A549 (cell line): ENCODE measurements around the gene GOSR2. TPM values are rescaled to one million over a fixed set of nuclear protein-coding genes. Genes with fewer than 3 reads are reported as not detected.
A peak's percentile ranks its signal among the peaks of the same experiment; 100 is the strongest.

Experiments
- ATAC-seq, 2 experiments: fragments of 200-7000 bp in 1 of 2; fragments of >200 bp in 1 of 2; cut with Nextera tagmentation in 1 of 2; cut with Tn5 transposase in 1 of 2; 3 replicates each; pipeline versions ENCODE4 v1.8.0 to v1.9.1; 2018 to 2020; ENCODE audit warnings: mild to moderate bottlenecking in 1 of 2, moderate library complexity in 1 of 2
- CTCF ChIA-PET: fragments of 300-600 bp; sonication (Branson Sonifier 250); formaldehyde crosslinking; extraction: SDS; loops from one replicate; lab custom pipeline; 2021; ENCODE audit warnings: antibody characterized with exemption, inconsistent platforms; lab: Yijun Ruan, JAX
- POLR2A ChIA-PET: fragments of 350-600 bp; formaldehyde crosslinking; extraction: SDS; loops from one replicate; lab custom pipeline; 2021; ENCODE audit warnings: antibody characterized with exemption, inconsistent platforms; lab: Yijun Ruan, JAX
- DNase-seq, 2 experiments: peaks; one replicate each; pipeline versions ENCODE4 v3.0.0 to v3.0.0-alpha.2; 2011 to 2016; ENCODE audit warnings: low read depth in 1 of 2, low spot score in 1 of 2
- FAIRE-seq: peaks from 2 replicates; lab custom pipeline; 2011; peaks lifted over from hg19 to GRCh38; lab: Jason Lieb, UNC
- H3K27ac ChIP-seq, 2 experiments: fragments of >200 bp; sonication (Bioruptor Twin); formaldehyde crosslinking; 3 replicates each; pipeline ENCODE4 v1.5.1; 2016 to 2017
- H3K4me1 ChIP-seq: fragments of >200 bp; sonication (Bioruptor Twin); formaldehyde crosslinking; 3 replicates; pipeline ENCODE4 v1.6.1; 2016
- H3K4me2 ChIP-seq: fragments of >200 bp; sonication (Bioruptor Twin); formaldehyde crosslinking; 3 replicates; pipeline ENCODE4 v1.6.1; 2016
- H3K4me3 ChIP-seq: fragments of >200 bp; sonication (Bioruptor Twin); formaldehyde crosslinking; 3 replicates; pipeline ENCODE4 v1.5.1; 2016
- H3K9me3 ChIP-seq: fragments of >200 bp; sonication (Bioruptor Twin); formaldehyde crosslinking; 3 replicates; pipeline ENCODE4 v1.6.1; 2016
- BHLHE40 ChIP-seq: IDR thresholded peaks from 2 replicates; pipeline ENCODE4 v1.6.1; 2012; ENCODE audit warnings: low read depth, low read length, inconsistent platforms
- CHD4 ChIP-seq: fragments of 200-600 bp; sonication (generic); IDR thresholded peaks from 2 replicates; pipeline ENCODE4 v1.6.1; 2016; ENCODE audit warnings: antibody characterized with exemption, mild to moderate bottlenecking, borderline replicate concordance
- ELK1 ChIP-seq: fragments of 150-350 bp; IDR thresholded peaks from 2 replicates; pipeline ENCODE4 v1.6.1; 2014; ENCODE audit warnings: low read depth, mild to moderate bottlenecking, low read length
- EP300 ChIP-seq, 2 experiments: fragments of >200 bp; sonication (Bioruptor Twin); formaldehyde crosslinking; IDR thresholded peaks; 2 replicates in 1 of 2; 3 replicates in 1 of 2; pipeline ENCODE4 v1.6.1; 2016 to 2017
- GATA3 ChIP-seq: IDR thresholded peaks from 2 replicates; pipeline ENCODE4 v1.6.1; 2012; ENCODE audit warnings: borderline replicate concordance
- HDAC2 ChIP-seq: fragments of 200-600 bp; sonication (generic); IDR thresholded peaks from 2 replicates; pipeline ENCODE4 v1.6.1; 2016
- HEYL ChIP-seq: fragments of 250-450 bp; sonication (Bioruptor Pico); IDR thresholded peaks from 2 replicates; pipeline ENCODE4 v1.8.0; 2021; ENCODE audit warnings: mild to moderate bottlenecking, moderate library complexity
- HOXB13 ChIP-seq: fragments of 250-450 bp; sonication (Bioruptor Pico); IDR thresholded peaks from 2 replicates; pipeline ENCODE4 v1.5.0; 2020; ENCODE audit warnings: low read depth, mild to moderate bottlenecking, moderate library complexity
- KDM1A ChIP-seq: fragments of 200-600 bp; sonication (generic); IDR thresholded peaks from 2 replicates; pipeline ENCODE4 v1.6.1; 2016; ENCODE audit warnings: low read depth, mild to moderate bottlenecking
- MYC ChIP-seq: IDR thresholded peaks from 2 replicates; pipeline ENCODE4 v1.6.1; 2012; ENCODE audit warnings: mild to moderate bottlenecking, inconsistent platforms, low read length, improper control_type of control experiment, borderline replicate concordance
- NPAS2 ChIP-seq: fragments of 250-450 bp; sonication (Bioruptor Pico); IDR thresholded peaks from 2 replicates; pipeline ENCODE4 v1.8.0; 2022; ENCODE audit warnings: mild to moderate bottlenecking, moderate library complexity, borderline replicate concordance
- NR3C1 ChIP-seq: fragments of >200 bp; sonication (Bioruptor Twin); formaldehyde crosslinking; IDR thresholded peaks from 3 replicates; pipeline ENCODE4 v1.6.1; 2017
- POLR2A ChIP-seq: IDR thresholded peaks from 2 replicates; pipeline ENCODE4 v1.6.1; 2012; ENCODE audit warnings: mild to moderate bottlenecking, low read length
- POLR2AphosphoS2 ChIP-seq: conservative IDR thresholded peaks from 2 replicates; pipeline ENCODE4 v1.6.1; 2012; ENCODE audit warnings: low read length, improper control_type of control experiment, inconsistent platforms
- RAD21 ChIP-seq, 2 experiments: fragments of >200 bp in 1 of 2; sonication (Bioruptor Twin) in 1 of 2; formaldehyde crosslinking in 1 of 2; IDR thresholded peaks in 1 of 2; conservative IDR thresholded peaks in 1 of 2; 2 replicates in 1 of 2; 3 replicates in 1 of 2; pipeline ENCODE4 v1.6.1; 2012 to 2018; ENCODE audit warnings: inconsistent platforms in 1 of 2
- RARB ChIP-seq: fragments of 250-450 bp; sonication (Bioruptor Pico); IDR thresholded peaks from 2 replicates; pipeline ENCODE4 v1.8.0; 2021; ENCODE audit warnings: mild to moderate bottlenecking, moderate library complexity
- TP53 ChIP-seq: fragments of 250-450 bp; sonication (Bioruptor Pico); IDR thresholded peaks from 2 replicates; pipeline ENCODE4 v1.5.0; 2021; ENCODE audit warnings: mild to moderate bottlenecking, moderate library complexity
- ZNF302 ChIP-seq: fragments of 250-450 bp; sonication (Bioruptor Pico); IDR thresholded peaks from 2 replicates; pipeline ENCODE4 v1.9.0; 2021; ENCODE audit warnings: inconsistent platforms, mild to moderate bottlenecking, moderate library complexity
- WGBS: methylation state at CpG from one replicate; pipeline ENCODE4 v1.1.6; 2017; ENCODE audit errors: missing lambda C conversion rate; 5-methylcytosine and 5-hydroxymethylcytosine counted together
- polyA plus RNA-seq, 4 experiments: library from polyadenylated mRNA; depleted of rRNA in 3 of 4; stranded (reverse); fragments of >200 nt; fragmentation: RNase III in 1 of 4; extraction: RNeasy Plus Mini Kit Qiagen cat#74134 plus additional on column Dnase treatment in 1 of 4; gene quantifications; 2 replicates in 3 of 4; 3 replicates in 1 of 4; pipeline ENCODE4 v1.2.3, GENCODE V29; 2011 to 2017
- TF ChIP-seq, protein P1 (sequence below): fragments of >200 bp; sonication (Bioruptor Twin); formaldehyde crosslinking; IDR thresholded peaks from 3 replicates; pipeline ENCODE4 v1.5.1; 2016
- TF ChIP-seq, protein P2 (sequence below): IDR thresholded peaks from 2 replicates; pipeline ENCODE4 v1.6.1; 2012

The GOSR2 gene
- polyA plus RNA-seq, 2 of the 4 experiments (the other 2 are of a cell fraction) = 36.9 to 68.3 TPM

DNA sequence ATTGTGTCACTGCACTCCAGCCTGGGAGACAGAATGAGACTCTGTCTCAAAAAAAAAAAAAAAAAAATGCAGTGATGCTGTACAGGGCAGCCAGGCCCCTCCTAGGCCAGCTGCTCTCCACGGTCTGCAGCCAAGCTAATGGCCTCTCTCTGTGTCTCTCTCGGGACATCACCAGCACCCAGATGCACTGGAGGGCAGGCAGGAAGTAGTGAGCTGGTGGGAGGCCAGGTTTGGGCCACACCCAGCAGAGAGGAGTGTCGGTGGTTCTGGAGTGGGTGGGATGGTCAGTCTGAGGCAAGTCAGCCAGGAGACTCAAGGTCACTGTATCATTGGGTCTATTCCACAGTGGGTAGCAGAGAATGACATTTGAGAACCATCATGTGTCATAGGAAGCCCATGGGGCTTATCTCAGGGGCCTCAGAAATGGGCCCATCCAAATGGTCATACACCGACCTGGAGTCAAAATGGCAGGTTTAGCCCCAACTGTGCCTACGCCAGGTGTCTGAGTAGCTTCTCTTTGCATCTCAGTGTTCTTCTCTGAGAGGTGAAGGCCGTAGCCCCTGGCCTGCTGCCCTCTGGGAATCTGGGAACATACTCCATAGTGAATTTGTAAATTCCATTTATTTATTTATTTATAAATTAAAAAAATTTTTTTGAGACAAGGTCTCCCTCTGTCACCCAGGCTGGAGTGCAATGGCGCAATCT lies 48.9 kb upstream of the GOSR2 start:
- no peak for ATAC-seq
- H3K9me3 ChIP-seq = no peaks in the 10 kb centered on the region
- no peak overlapping the region for H3K4me3 ChIP-seq
- FAIRE-seq = no peak
- H3K4me2 ChIP-seq = no peak overlapping the region
- TF ChIP-seq RAD21 (conservative IDR thresholded peaks at IDR 0.05 in 1 of 2, IDR thresholded peaks at IDR 0.05 in 1 of 2) (no peak), POLR2AphosphoS2 (no peak), TP53 (CRISPR knock-in tag) (no peak), MYC (no peak), BHLHE40 (no peak), ELK1 (no peak), HEYL (CRISPR knock-in tag) (no peak), NR3C1 (no peak), KDM1A (no peak), HOXB13 (CRISPR knock-in tag) (no peak), POLR2A (no peak)
- TF ChIP-seq, protein P1, sequence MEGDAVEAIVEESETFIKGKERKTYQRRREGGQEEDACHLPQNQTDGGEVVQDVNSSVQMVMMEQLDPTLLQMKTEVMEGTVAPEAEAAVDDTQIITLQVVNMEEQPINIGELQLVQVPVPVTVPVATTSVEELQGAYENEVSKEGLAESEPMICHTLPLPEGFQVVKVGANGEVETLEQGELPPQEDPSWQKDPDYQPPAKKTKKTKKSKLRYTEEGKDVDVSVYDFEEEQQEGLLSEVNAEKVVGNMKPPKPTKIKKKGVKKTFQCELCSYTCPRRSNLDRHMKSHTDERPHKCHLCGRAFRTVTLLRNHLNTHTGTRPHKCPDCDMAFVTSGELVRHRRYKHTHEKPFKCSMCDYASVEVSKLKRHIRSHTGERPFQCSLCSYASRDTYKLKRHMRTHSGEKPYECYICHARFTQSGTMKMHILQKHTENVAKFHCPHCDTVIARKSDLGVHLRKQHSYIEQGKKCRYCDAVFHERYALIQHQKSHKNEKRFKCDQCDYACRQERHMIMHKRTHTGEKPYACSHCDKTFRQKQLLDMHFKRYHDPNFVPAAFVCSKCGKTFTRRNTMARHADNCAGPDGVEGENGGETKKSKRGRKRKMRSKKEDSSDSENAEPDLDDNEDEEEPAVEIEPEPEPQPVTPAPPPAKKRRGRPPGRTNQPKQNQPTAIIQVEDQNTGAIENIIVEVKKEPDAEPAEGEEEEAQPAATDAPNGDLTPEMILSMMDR = no peak
- TF ChIP-seq, all 56 proteins: peak for 0
- Histone ChIP-seq H3K4me1 (peaks cover 26% of the 10 kb centered on the region), H3K27ac (no peak overlapping the region)
- DNase-seq = no peak
- ChIA-PET POLR2A (no interaction called here), CTCF (interaction anchor here (0.8 to 4.1 kb wide), 7 partner anchors 12 to 65 kb away, joined by 3 to 27 read pairs (median 4); no protein-coding TSS in a partner anchor)
- 83% methylated on average over 7 of the region's 7 CpGs for WGBS

DNA sequence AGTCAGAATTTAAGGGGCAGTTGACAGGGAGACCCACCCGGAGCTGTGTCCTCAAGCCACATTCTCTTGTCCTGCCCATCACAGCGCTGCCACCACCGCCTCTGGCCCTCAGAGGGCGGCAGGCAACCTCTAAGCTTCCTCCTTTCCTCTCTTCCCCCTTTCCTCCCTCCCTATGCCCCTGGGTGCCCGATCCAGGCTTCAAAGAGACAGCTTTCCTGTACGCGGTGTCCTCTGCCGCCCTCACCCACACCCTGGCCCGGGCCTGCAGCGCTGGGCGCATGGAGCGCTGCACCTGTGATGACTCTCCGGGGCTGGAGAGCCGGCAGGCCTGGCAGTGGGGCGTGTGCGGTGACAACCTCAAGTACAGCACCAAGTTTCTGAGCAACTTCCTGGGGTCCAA lies 48.1 kb upstream of the GOSR2 start:
- no peak for DNase-seq
- no peak for FAIRE-seq
- no peak overlapping the region for H3K4me2 ChIP-seq
- H3K4me1 ChIP-seq = peaks cover 18% of the 10 kb centered on the region
- CTCF ChIA-PET = interaction anchor here (1.1 to 4.1 kb wide), 4 partner anchors 11 to 52 kb away, joined by 3 to 27 read pairs (median 11); no protein-coding TSS in a partner anchor
- no peaks in the 10 kb centered on the region for H3K9me3 ChIP-seq
- TF ChIP-seq, protein P2, sequence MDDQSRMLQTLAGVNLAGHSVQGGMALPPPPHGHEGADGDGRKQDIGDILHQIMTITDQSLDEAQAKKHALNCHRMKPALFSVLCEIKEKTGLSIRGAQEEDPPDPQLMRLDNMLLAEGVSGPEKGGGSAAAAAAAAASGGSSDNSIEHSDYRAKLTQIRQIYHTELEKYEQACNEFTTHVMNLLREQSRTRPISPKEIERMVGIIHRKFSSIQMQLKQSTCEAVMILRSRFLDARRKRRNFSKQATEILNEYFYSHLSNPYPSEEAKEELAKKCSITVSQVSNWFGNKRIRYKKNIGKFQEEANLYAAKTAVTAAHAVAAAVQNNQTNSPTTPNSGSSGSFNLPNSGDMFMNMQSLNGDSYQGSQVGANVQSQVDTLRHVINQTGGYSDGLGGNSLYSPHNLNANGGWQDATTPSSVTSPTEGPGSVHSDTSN = no peak
- TF ChIP-seq HDAC2 (no peak), ZNF302 (CRISPR knock-in tag) (no peak), NPAS2 (CRISPR knock-in tag) (no peak), POLR2A (no peak), RARB (no peak), POLR2AphosphoS2 (no peak), CHD4 (no peak), EP300 (IDR thresholded peaks at IDR 0.05) (no peak)
- TF ChIP-seq, all 56 proteins: peak for 0
- H3K4me3 ChIP-seq = no peak overlapping the region
- no peak for ATAC-seq
- H3K27ac ChIP-seq = no peak overlapping the region
- 78% methylated on average over 15 of the region's 16 CpGs for WGBS
- POLR2A ChIA-PET = no interaction called here

DNA sequence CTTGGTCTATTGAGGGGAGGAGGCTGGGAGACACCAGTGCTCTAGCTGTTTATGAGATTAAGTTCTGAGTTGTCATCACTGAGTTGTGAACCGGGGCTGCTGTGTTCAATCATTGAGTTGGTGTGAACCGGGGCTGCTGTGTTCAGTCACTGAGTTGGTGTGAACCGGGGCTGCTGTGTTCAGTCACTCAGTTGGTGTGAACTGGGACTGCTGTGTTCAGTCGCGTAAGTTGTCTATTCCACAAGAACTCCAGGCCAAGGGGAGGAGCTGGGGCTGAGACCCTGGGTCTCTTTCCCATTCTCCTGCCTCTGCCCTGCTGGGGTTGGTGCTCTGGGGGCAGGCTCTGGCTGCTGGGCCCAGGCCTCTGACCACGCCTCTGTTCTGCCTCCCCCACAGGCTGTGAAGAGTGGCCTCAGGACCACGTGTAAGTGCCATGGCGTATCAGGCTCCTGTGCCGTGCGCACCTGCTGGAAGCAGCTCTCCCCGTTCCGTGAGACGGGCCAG lies 47.1 kb upstream of the GOSR2 start:
- FAIRE-seq = no peak
- WGBS = 75% methylated on average over 6 of the region's 13 CpGs
- H3K4me2 ChIP-seq = no peak overlapping the region

More for the DNA sequence above, 47.1 kb upstream of the GOSR2 start:
- no peak for TF ChIP-seq RARB
- TF ChIP-seq GATA3 = no peak
- Histone ChIP-seq H3K4me1 (peaks cover 8% of the 10 kb centered on the region), H3K4me3 (no peak overlapping the region), H3K27ac (no peak overlapping the region), H3K9me3 (no peaks in the 10 kb centered on the region)
- ATAC-seq = peak; percentile 9 to 33; a peak in 3 of 6 replicates
- ChIA-PET POLR2A (no interaction called here), CTCF (interaction anchor here (0.8 to 4.1 kb wide), 10 partner anchors 10 to 64 kb away, joined by 3 to 27 read pairs (median 6); no protein-coding TSS in a partner anchor)
- peak in 1 of 2 experiments; percentile 34 for DNase-seq
